Fibroblast of lung (primary cell): ENCODE data around the gene CITED2.

Experiments used
- EZH2 ChIP-seq: IDR thresholded peaks from 2 replicates; pipeline ENCODE4 v1.5.1; 2012; ENCODE audit warnings: low read length, control low read depth, mild to moderate bottlenecking; ENCODE audit errors: missing control alignments
- TF ChIP-seq, protein P1 (sequence below), 2 donors: IDR thresholded peaks in 1 of 2; conservative IDR thresholded peaks in 1 of 2; 1 replicate in 1 of 2; 2 replicates in 1 of 2; pipeline ENCODE4 v1.5.1; 2011 to 2012; ENCODE audit warnings: low read length in 2 of 2, control low read depth in 1 of 2, inconsistent platforms in 1 of 2, low read depth in 1 of 2, mild to moderate bottlenecking in 1 of 2

DNA sequence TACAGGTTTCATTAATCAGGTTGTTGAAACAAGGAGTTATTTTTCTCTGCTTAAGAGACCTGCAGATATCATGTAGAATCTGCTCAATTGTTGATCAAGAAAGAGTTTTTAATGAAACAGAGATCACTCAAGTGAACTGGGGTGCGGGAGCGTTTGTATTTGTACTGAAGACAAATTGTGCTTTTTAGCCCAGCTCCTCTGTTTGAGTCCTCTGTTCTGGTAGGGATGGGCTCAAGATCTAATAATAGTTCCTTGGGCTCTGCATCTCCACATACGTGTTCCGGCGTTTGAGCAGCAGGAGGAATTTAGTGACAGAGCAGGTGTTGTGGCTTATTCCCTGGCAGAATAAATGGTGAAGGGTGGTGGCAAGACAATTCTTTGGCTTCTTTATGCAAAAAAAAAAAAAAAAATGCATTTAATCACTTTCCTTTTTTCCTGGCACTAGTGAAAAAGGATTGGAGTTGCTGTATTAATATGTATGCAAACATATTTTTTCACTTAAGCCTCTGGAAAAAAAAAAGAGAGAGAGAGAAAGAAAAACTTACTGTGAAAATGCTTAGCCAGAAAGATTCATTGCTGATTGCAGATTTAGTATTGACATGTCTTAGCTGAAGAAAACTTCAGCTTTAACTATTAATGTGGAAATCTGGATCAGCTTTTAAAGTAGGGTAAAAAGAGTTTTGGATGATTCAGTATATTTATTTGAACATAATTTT, 4.0 kb downstream of the CITED2 start:
- TF ChIP-seq, protein P1, sequence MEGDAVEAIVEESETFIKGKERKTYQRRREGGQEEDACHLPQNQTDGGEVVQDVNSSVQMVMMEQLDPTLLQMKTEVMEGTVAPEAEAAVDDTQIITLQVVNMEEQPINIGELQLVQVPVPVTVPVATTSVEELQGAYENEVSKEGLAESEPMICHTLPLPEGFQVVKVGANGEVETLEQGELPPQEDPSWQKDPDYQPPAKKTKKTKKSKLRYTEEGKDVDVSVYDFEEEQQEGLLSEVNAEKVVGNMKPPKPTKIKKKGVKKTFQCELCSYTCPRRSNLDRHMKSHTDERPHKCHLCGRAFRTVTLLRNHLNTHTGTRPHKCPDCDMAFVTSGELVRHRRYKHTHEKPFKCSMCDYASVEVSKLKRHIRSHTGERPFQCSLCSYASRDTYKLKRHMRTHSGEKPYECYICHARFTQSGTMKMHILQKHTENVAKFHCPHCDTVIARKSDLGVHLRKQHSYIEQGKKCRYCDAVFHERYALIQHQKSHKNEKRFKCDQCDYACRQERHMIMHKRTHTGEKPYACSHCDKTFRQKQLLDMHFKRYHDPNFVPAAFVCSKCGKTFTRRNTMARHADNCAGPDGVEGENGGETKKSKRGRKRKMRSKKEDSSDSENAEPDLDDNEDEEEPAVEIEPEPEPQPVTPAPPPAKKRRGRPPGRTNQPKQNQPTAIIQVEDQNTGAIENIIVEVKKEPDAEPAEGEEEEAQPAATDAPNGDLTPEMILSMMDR (conservative IDR thresholded peaks at IDR 0.05 in 1 of 2, IDR thresholded peaks at IDR 0.05 in 1 of 2; ENCODE audit: low read depth in 1 of 2, low read length in 2 of 2) = no peak
- no peak for TF ChIP-seq EZH2
